Common myeloid progenitor, CD34-positive (primary cell): ENCODE data around the gene SIRT7.

Source experiments
- CTCF ChIA-PET: fragments of 350-600 bp; sonication (Branson Sonifier 250); formaldehyde crosslinking; loops from one replicate; lab custom pipeline; 2021; ENCODE audit warnings: antibody characterized with exemption; lab: Charles Lee
- POLR2A ChIA-PET: fragments of 350-600 bp; sonication (Branson Sonifier 250); formaldehyde crosslinking; loops from one replicate; lab custom pipeline; 2021; ENCODE audit warnings: antibody characterized with exemption; lab: Charles Lee
- DNase-seq, 3 donors: peaks; one replicate each; pipeline versions ENCODE4 v3.0.0 to v3.0.0-alpha.2; 2013
- H3K27ac ChIP-seq, 2 experiments: 1 replicate in 1 of 2; 2 replicates in 1 of 2; pipeline ENCODE4 v1.7.0; 2013; ENCODE audit warnings: inconsistent platforms in 2 of 2, low read length in 2 of 2, mild to moderate bottlenecking in 2 of 2, low read depth in 1 of 2, moderate library complexity in 1 of 2; ENCODE audit not compliant: severe bottlenecking in 2 of 2, insufficient read depth in 1 of 2, poor library complexity in 1 of 2
- H3K27me3 ChIP-seq, 5 experiments: replicated peaks in 2 of 5; 1 replicate in 3 of 5; 2 replicates in 2 of 5; pipeline versions ENCODE4 v1.6.1 to v1.7.0; 2013; ENCODE audit warnings: low read length in 4 of 5, mild to moderate bottlenecking in 2 of 5, moderate library complexity in 2 of 5, inconsistent platforms in 1 of 5; ENCODE audit not compliant: insufficient read depth in 5 of 5, control insufficient read depth in 4 of 5
- H3K36me3 ChIP-seq, 4 experiments: 1 replicate in 2 of 4; 2 replicates in 2 of 4; pipeline versions ENCODE4 v1.6.1 to v1.7.0; 2013; ENCODE audit warnings: low read length in 3 of 4, control low read depth in 1 of 4, mild to moderate bottlenecking in 1 of 4; ENCODE audit not compliant: control insufficient read depth in 4 of 4, insufficient read depth in 4 of 4
- H3K4me1 ChIP-seq, 4 experiments: 1 replicate in 3 of 4; 2 replicates in 1 of 4; pipeline versions ENCODE4 v1.6.1 to v1.7.1; 2013; ENCODE audit warnings: low read length in 3 of 4, mild to moderate bottlenecking in 3 of 4, control low read depth in 1 of 4, inconsistent platforms in 1 of 4, moderate library complexity in 1 of 4; ENCODE audit not compliant: control insufficient read depth in 4 of 4, insufficient read depth in 4 of 4; ENCODE audit errors: control extremely low read depth in 1 of 4
- H3K4me3 ChIP-seq, 7 experiments: 1 replicate in 4 of 7; 2 replicates in 3 of 7; pipeline versions ENCODE4 v1.5.1 to v1.7.0; 2013; ENCODE audit warnings: mild to moderate bottlenecking in 7 of 7, low read length in 6 of 7, moderate library complexity in 6 of 7, inconsistent platforms in 2 of 7, low read depth in 2 of 7, control low read depth in 1 of 7; ENCODE audit not compliant: insufficient read depth in 4 of 7, control insufficient read depth in 1 of 7; ENCODE audit errors: extremely low read depth in 1 of 7
- H3K9me3 ChIP-seq, 5 experiments: 1 replicate in 4 of 5; 2 replicates in 1 of 5; pipeline versions ENCODE4 v1.6.1 to v1.7.1; 2013; ENCODE audit warnings: low read length in 4 of 5, mild to moderate bottlenecking in 2 of 5, inconsistent platforms in 1 of 5, low read depth in 1 of 5, moderate library complexity in 1 of 5; ENCODE audit not compliant: control insufficient read depth in 4 of 5, insufficient read depth in 2 of 5; ENCODE audit errors: control extremely low read depth in 1 of 5
- WGBS: methylation state at CpG from one replicate; pipeline ENCODE4 v1.1.5; 2013; ENCODE audit not compliant: insufficient coverage; 5-methylcytosine and 5-hydroxymethylcytosine counted together

Gene SIRT7

DNA sequence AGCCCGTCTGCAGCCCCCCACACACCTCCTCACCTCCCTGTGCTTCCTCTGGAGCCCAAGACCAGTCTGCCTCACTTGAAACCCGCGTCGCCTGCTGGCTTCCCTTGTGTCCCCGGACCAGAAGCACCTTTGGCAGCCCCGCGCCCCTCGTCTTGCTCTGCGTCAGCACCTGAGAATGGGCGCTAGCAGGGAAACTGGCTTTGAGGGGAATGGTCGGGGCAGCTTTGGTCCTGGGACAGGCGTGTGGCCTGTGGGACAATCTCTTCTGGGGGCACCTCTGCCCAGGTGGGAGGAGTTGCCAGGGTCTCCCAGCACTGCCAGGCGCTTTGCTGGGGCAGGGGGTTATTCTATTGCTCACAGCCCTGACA is 13.2 kb upstream of the SIRT7 start:
- peaks cover 0 to 37% (median 26%) of the 10 kb centered on the region in 4 experiments for H3K4me1 ChIP-seq
- no peak for DNase-seq
- H3K4me3 ChIP-seq = no peak overlapping the region
- 85% methylated on average over 13 of the region's 13 CpGs for WGBS
- ChIA-PET CTCF (interaction anchor here (1.0 to 1.1 kb wide), 2 partner anchors 32 to 89 kb away, joined by 3 read pairs; no protein-coding TSS in a partner anchor), POLR2A (no interaction called here)
- H3K9me3 ChIP-seq = no peaks in the 10 kb centered on the region
- peaks cover 0 to 3% (median 0%) of the 10 kb centered on the region in 4 experiments for H3K36me3 ChIP-seq
- H3K27me3 ChIP-seq = peaks cover 0 to 24% (median 13%) of the 10 kb centered on the region in 5 experiments
- no peak overlapping the region for H3K27ac ChIP-seq

DNA sequence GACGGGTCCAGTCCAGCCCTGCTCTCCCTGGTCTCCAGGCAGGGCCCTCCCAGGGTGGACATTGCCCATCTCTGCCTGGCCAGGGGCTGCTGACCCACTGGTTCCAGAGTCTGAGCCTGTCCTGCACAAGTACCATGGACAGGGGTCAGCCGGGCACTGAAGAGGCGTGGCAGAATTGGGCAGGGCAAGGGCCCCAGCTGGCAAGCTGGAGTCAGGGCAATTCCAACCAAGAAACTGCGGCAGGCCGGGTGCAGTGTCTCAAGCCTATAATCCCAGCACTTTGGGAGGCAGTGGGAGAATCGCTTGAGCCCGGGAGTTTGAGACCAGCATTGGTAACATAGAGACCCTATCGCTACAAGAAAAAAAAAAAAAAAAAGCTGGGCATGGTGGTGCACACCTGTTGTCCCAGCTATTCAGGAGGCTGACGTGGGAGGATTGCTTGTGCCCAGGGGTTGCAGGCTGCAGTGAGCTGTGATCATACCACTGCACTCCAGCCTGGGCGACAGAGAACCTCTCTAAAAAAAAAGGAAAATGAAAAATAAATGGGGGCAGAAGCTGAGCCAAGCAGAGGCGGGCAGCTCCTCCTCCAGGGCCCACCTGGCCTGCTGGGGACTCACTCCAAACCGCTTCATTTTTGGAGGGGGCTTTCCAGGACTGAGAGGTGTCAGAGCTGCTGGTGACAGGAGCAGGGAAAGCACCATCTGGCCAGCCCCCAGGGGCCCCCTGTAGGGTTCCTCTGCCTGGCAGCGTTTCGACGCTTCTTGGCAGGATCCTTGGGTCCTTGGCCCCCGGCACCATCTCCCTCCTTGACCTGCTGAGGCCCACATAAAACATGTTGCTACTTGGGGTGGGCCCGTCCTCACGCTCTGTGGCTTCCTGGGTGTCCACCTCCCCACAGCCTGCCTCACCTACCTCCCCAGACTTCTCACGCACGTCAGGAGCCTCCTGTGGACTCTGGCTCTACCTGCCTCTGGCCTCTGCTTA is 12.5 kb upstream of the SIRT7 start:
- Histone ChIP-seq H3K4me1 (peaks cover 0 to 43% (median 33%) of the 10 kb centered on the region in 4 experiments), H3K4me3 (peak overlapping the region in 1 of 7 experiments; percentile 19), H3K27ac (no peak overlapping the region), H3K9me3 (no peaks in the 10 kb centered on the region), H3K27me3 (peaks cover 0 to 24% (median 13%) of the 10 kb centered on the region in 5 experiments), H3K36me3 (peaks cover 0 to 3% (median 0%) of the 10 kb centered on the region in 4 experiments)
- 76% methylated on average over 16 of the region's 20 CpGs for WGBS
- DNase-seq = peak in 2 of 3 donors; percentile 70 to 75
- CTCF ChIA-PET = interaction anchor here (0.9 to 1.7 kb wide), 5 partner anchors 10 to 91 kb away, joined by 3 to 4 read pairs (median 4); no protein-coding TSS in a partner anchor
- POLR2A ChIA-PET = interaction anchor here (0.6 kb wide), 1 partner anchor 93 kb away, joined by 3 read pairs; no protein-coding TSS in a partner anchor

- no peak overlapping the region for H3K4me3 ChIP-seq
- POLR2A ChIA-PET = no interaction called here
- no peaks in the 10 kb centered on the region for H3K9me3 ChIP-seq
- H3K4me1 ChIP-seq = peaks cover 0 to 52% (median 43%) of the 10 kb centered on the region in 4 experiments
- H3K36me3 ChIP-seq = no peaks in the 10 kb centered on the region
- WGBS = 95% methylated on average over 26 of the region's 31 CpGs
- H3K27me3 ChIP-seq = peaks cover 0 to 24% (median 13%) of the 10 kb centered on the region in 5 experiments
- no peak overlapping the region for H3K27ac ChIP-seq
- no peak for DNase-seq
- CTCF ChIA-PET = interaction anchor here (0.9 to 2.1 kb wide), 5 partner anchors 11 to 92 kb away, joined by 3 to 7 read pairs (median 4); no protein-coding TSS in a partner anchor
Measured at GRCh38 chr17:81929253-81930141, 11.5 kb upstream of the SIRT7 start.

DNA sequence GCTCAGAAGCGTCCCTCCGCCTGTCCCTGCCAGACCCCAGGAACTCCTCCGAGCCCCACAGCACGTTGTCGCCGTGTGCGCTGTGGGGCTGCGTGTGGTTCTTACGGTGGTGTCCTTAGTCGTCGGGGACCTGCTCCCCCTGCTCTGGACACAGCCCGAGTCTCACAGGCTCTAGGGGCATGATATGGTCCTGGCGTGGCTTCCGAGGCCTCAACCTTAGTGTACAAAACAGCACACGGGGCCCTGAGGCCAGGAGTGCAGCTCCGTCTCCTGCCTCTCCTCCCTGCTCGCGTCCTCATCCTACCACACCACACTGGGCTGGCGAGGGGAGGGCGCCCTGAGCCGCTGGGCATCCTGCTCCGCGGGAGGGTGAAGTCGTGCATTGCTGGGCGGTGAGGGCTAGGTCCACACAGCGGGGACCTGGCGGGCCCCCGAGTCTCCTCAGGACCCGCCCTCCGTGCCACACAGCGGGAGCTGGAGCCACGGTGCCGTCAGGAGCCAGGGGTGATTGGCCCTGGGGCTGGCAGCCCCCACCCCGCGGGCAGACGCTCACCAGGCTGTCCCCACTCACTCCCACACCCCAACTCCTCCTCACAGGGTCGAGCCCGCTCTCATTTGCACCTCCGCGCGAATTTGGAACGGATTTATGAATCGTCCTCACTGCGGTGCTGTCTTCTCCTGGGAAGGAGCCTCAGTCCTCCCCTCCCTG is 10.7 kb upstream of the SIRT7 start:
- Histone ChIP-seq H3K27me3 (peaks cover 0 to 24% (median 13%) of the 10 kb centered on the region in 5 experiments), H3K27ac (peak overlapping the region in 1 of 2 experiments; percentile 25), H3K9me3 (no peaks in the 10 kb centered on the region), H3K4me1 (peaks cover 0 to 60% (median 50%) of the 10 kb centered on the region in 4 experiments), H3K36me3 (no peaks in the 10 kb centered on the region), H3K4me3 (peak overlapping the region in 5 of 7 experiments; percentile 23 to 83 (median 75))
- no peak for DNase-seq
- CTCF ChIA-PET = interaction anchor here (0.9 to 2.9 kb wide), 6 partner anchors 12 to 94 kb away, joined by 3 to 15 read pairs (median 4); partner anchors contain the start of genes CENPX and LRRC45
- 29% methylated on average over 31 of the region's 44 CpGs for WGBS
- POLR2A ChIA-PET = interaction anchor here (1.0 to 1.4 kb wide), 3 partner anchors 8 to 62 kb away, joined by 3 to 4 read pairs (median 4); no protein-coding TSS in a partner anchor

GRCh38 chr17:81927653-81928543 is 9.9 kb upstream of the SIRT7 start, which contains the start of gene MAFG:
TSS of gene MAFG (minus strand) at chr17:81927735. CDS start at chr17:81923185, 4,550 bp downstream.
- POLR2A ChIA-PET = interaction anchor here (1.0 to 1.8 kb wide), 5 partner anchors 9 to 104 kb away, joined by 3 to 6 read pairs (median 4); partner anchors contain the start of genes RAC3 and SIRT7
- Histone ChIP-seq H3K9me3 (no peaks in the 10 kb centered on the region), H3K36me3 (peaks cover 0 to under 1% (median 0%) of the 10 kb centered on the region in 4 experiments), H3K27ac (peak within 1 kb of the TSS; percentile 92 to 98), H3K4me1 (peaks cover 0 to 67% (median 58%) of the 10 kb centered on the region in 4 experiments), H3K27me3 (peaks cover 0 to 24% (median 13%) of the 10 kb centered on the region in 5 experiments), H3K4me3 (peak within 1 kb of the TSS; percentile 46 to 83 (median 77))
- under 1% methylated on average over 81 of the region's 98 CpGs for whole genome bisulfite sequencing
- CTCF ChIA-PET = interaction anchor here (0.9 to 3.1 kb wide), 10 partner anchors 11 to 95 kb away, joined by 3 to 15 read pairs (median 4); partner anchors contain the start of genes CENPX, LRRC45 and NPB
- DNase-seq = peak; percentile 92 to 95 (median 94)
